A549 (cell line): Measurements from ENCODE around the gene AUTS2.

Experiments
- CBX8 ChIP-seq: fragments of 200-600 bp; sonication (generic); IDR thresholded peaks from 2 replicates; pipeline ENCODE4 v1.6.1; 2016
- KDM1A ChIP-seq: fragments of 200-600 bp; sonication (generic); IDR thresholded peaks from 2 replicates; pipeline ENCODE4 v1.6.1; 2016; ENCODE audit warnings: low read depth, mild to moderate bottlenecking
- POLR2A ChIP-seq: IDR thresholded peaks from 2 replicates; pipeline ENCODE4 v1.6.1; 2012; ENCODE audit warnings: mild to moderate bottlenecking, low read length
- RCOR1 ChIP-seq: fragments of 150-350 bp; IDR thresholded peaks from 2 replicates; pipeline ENCODE4 v1.6.1; 2014; ENCODE audit warnings: antibody characterized with exemption, low read length, low read depth
- TF ChIP-seq, protein P1 (sequence below): fragments of >200 bp; sonication (Bioruptor Twin); formaldehyde crosslinking; IDR thresholded peaks from 3 replicates; pipeline ENCODE4 v1.5.1; 2016

DNA sequence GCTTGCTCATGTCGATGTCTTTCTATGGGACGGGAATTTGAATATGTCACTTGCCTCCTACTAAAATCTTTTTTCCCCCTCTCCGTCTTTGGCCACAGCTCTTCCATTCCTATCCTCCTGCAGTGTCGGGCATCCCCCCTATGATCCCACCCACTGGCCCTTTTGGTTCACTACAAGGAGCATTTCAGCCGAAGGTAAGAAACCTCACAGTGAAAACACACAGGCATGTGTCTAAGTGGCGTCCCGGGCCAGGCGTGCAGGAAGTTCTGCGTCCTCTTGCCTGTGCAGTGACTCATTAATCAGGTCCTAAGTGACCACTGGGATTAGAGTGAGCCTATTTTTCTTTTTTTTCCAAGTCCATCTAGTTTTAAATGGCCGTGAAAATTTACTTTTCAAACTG, 1173.2 kb downstream of the AUTS2 start:
- TF ChIP-seq RCOR1 (no peak), CBX8 (no peak), POLR2A (no peak), KDM1A (no peak)
- TF ChIP-seq, protein P1, sequence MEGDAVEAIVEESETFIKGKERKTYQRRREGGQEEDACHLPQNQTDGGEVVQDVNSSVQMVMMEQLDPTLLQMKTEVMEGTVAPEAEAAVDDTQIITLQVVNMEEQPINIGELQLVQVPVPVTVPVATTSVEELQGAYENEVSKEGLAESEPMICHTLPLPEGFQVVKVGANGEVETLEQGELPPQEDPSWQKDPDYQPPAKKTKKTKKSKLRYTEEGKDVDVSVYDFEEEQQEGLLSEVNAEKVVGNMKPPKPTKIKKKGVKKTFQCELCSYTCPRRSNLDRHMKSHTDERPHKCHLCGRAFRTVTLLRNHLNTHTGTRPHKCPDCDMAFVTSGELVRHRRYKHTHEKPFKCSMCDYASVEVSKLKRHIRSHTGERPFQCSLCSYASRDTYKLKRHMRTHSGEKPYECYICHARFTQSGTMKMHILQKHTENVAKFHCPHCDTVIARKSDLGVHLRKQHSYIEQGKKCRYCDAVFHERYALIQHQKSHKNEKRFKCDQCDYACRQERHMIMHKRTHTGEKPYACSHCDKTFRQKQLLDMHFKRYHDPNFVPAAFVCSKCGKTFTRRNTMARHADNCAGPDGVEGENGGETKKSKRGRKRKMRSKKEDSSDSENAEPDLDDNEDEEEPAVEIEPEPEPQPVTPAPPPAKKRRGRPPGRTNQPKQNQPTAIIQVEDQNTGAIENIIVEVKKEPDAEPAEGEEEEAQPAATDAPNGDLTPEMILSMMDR, result no peak
